ENCODE results near the gene SIRPB1. TPM values are rescaled to one million over a fixed set of nuclear protein-coding genes. Genes with fewer than 3 reads are reported as not detected.

Gene SIRPB1
- total and polyA plus RNA-seq, 4 experiments from 2014 or later, result 0.64 to 7.2 (median 2.9) TPM

DNA sequence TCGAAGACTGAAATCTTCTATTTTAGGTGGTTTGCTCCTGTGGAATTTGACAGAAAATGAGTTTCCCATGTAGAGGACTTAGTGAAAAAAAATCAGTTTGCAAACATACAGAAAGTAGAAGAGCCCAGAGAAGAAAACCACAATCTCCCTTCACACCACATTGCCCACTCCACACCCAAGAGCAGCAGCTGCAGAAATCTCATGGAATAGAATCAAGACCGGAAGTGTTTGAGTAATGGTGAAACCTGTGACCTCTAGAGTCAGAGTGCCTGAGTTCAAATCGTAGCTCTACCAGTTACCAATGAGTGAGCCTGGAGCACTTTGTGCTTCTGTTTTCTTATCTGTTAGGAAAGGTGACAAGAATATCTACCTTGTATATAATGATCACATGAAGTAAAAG lies 33.2 kb upstream of the SIRPB1 start:
- Mint-ChIP-seq H3K9me3 (peaks cover 0 to 18% (median 3%) of the 10 kb centered on the region in 8 donors), H3K4me1 (peaks cover 57 to 85% (median 73%) of the 10 kb centered on the region in 4 donors), H3K4me3 (peak overlapping the region; percentile 53 to 90 (median 80)), H3K27ac (peak overlapping the region; percentile 33 to 90 (median 79)), H3K36me3 (peaks cover 42 to 56% of the 10 kb centered on the region in 2 donors), H3K27me3 (no peaks in the 10 kb centered on the region)
- intact Hi-C loops (cut with micrococcal nuclease), result loop anchor here (5.0 kb wide), 1 partner anchor 34 kb away; no protein-coding TSS in a partner anchor
- no peaks in the 10 kb centered on the region for H3K9me3 ChIP-seq (ENCODE audit: control insufficient read depth in 1 of 2, low read length in 2 of 2)
- H3K27me3 ChIP-seq (ENCODE audit: insufficient read depth, low read length), result no peaks in the 10 kb centered on the region
- no peak overlapping the region for H3K27ac ChIP-seq (ENCODE audit: low read depth, low read length)
- H3K4me3 ChIP-seq (ENCODE audit: low read length in 2 of 2), result no peak overlapping the region
- DNase-seq, result no peak
- ChIA-PET POLR2A (ENCODE audit: partially characterized antibody) (interaction anchor here (1.0 to 6.1 kb wide), 2 partner anchors 13 to 22 kb away, joined by 3 to 37 read pairs; no protein-coding TSS in a partner anchor), CTCF (ENCODE audit: partially characterized antibody) (no interaction called here)
- H3K4me1 ChIP-seq (ENCODE audit: insufficient read depth, low read length), result peaks cover 78% of the 10 kb centered on the region
- peaks cover 8% of the 10 kb centered on the region for H3K36me3 ChIP-seq (ENCODE audit: insufficient read depth, low read length)

DNA sequence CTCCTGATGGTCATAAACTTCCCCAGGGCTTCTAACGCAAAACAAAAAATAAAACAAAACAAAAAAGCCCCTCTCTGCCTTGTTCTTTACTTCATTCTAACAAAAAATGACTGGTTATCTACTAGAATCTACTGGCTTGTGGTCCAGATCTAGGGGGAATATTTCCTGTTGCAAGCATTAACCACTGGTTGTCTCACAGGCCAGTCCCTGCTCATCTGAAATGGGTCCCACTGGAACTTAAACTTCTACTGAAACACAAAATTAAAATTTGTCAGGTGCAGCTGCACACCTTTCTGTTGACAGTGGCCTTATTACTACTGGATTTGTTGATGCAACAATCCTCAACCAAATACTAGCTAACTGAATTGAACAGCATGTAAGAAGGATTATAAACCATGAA lies 32.3 kb upstream of the SIRPB1 start:
- no peaks in the 10 kb centered on the region for H3K27me3 ChIP-seq (ENCODE audit: insufficient read depth, low read length)
- H3K4me3 Mint-ChIP-seq, result peak overlapping the region; percentile 1 to 92 (median 70)
- no peak overlapping the region for H3K4me3 ChIP-seq (ENCODE audit: low read length in 2 of 2)
- H3K27me3 Mint-ChIP-seq, result no peaks in the 10 kb centered on the region
- peaks cover 62 to 87% (median 71%) of the 10 kb centered on the region in 4 donors for H3K4me1 Mint-ChIP-seq
- intact Hi-C loops (cut with micrococcal nuclease), result loop anchor here (5.0 kb wide), 1 partner anchor 35 kb away; no protein-coding TSS in a partner anchor
- no peak overlapping the region for H3K27ac ChIP-seq (ENCODE audit: low read depth, low read length)
- no peak for DNase-seq
- H3K27ac Mint-ChIP-seq, result peak overlapping the region; percentile 11 to 87 (median 65)
- peaks cover 78% of the 10 kb centered on the region for H3K4me1 ChIP-seq (ENCODE audit: insufficient read depth, low read length)
- H3K36me3 Mint-ChIP-seq, result peaks cover 45 to 64% of the 10 kb centered on the region in 2 donors
- H3K9me3 ChIP-seq (ENCODE audit: control insufficient read depth in 1 of 2, low read length in 2 of 2), result no peaks in the 10 kb centered on the region
- H3K9me3 Mint-ChIP-seq, result peaks cover 0 to 18% (median 3%) of the 10 kb centered on the region in 8 donors
- POLR2A ChIA-PET (ENCODE audit: partially characterized antibody), result interaction anchor here (1.2 to 6.1 kb wide), 7 partner anchors 7 to 28 kb away, joined by 4 to 37 read pairs (median 8); no protein-coding TSS in a partner anchor
- peaks cover 15% of the 10 kb centered on the region for H3K36me3 ChIP-seq (ENCODE audit: insufficient read depth, low read length)
- CTCF ChIA-PET (ENCODE audit: partially characterized antibody), result interaction anchor here (1.2 to 3.0 kb wide), 2 partner anchors 82 to 96 kb away, joined by 3 to 7 read pairs; no protein-coding TSS in a partner anchor

DNA sequence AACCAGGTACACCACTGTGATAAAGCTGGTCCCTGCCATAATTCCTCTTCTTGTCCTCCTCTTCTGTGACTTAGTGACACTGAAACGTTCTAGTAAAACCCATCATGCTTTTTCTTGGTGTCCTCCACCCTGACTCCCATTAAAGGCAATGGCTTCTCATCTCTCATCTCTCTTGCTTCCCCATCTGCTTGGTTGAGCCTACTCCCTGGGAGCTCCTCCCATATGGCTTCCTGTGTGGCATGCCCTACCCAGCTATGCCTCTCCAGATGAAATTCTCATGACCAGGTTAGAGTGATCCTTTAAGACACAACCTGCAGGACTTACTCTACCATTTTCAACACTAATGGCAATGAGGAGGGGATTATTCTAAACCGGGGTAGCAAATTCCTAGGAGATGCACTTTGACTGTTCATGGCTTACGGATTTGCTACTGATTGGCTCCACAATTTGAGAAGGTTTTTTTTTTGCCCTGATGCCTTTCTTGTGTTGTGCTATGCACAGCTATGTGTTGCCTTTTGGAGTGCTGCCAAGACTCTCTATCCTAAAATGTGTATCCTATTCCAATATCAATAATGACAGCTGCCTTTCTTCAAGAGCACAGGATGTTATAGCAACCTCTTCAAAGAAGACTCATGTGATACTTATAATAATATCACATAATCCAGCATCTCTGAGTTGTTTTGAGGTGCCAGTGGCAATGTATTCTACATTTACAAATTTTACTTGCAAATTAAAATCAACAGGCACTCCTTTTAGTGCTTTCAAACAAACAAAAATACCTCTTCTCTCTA lies 31.7 kb upstream of the SIRPB1 start:
- Mint-ChIP-seq H3K4me1 (peaks cover 62 to 88% (median 71%) of the 10 kb centered on the region in 4 donors), H3K36me3 (peaks cover 50 to 66% of the 10 kb centered on the region in 2 donors), H3K27ac (peak overlapping the region; percentile 31 to 87 (median 80)), H3K27me3 (no peaks in the 10 kb centered on the region), H3K9me3 (peaks cover 0 to 18% (median 3%) of the 10 kb centered on the region in 8 donors), H3K4me3 (peak overlapping the region; percentile 1 to 92 (median 81))
- Histone ChIP-seq H3K9me3 (ENCODE audit: control insufficient read depth in 1 of 2, low read length in 2 of 2) (no peaks in the 10 kb centered on the region), H3K4me1 (ENCODE audit: insufficient read depth, low read length) (peaks cover 79% of the 10 kb centered on the region), H3K27ac (ENCODE audit: low read depth, low read length) (no peak overlapping the region), H3K36me3 (ENCODE audit: insufficient read depth, low read length) (peaks cover 15% of the 10 kb centered on the region), H3K27me3 (ENCODE audit: insufficient read depth, low read length) (no peaks in the 10 kb centered on the region), H3K4me3 (ENCODE audit: low read length in 2 of 2) (peak overlapping the region in 1 of 2 donors; percentile 20)
- CTCF ChIA-PET (ENCODE audit: partially characterized antibody), result interaction anchor here (1.1 to 3.0 kb wide), 3 partner anchors 20 to 96 kb away, joined by 3 to 7 read pairs (median 3); no protein-coding TSS in a partner anchor
- intact Hi-C loops (cut with micrococcal nuclease), result loop anchor here (1.0 to 5.0 kb wide), 3 partner anchors 9 to 36 kb away; no protein-coding TSS in a partner anchor
- no peak for DNase-seq
- POLR2A ChIA-PET (ENCODE audit: partially characterized antibody), result interaction anchor here (0.8 to 2.7 kb wide), 12 partner anchors 8 to 29 kb away, joined by 3 to 19 read pairs (median 6); no protein-coding TSS in a partner anchor

DNA sequence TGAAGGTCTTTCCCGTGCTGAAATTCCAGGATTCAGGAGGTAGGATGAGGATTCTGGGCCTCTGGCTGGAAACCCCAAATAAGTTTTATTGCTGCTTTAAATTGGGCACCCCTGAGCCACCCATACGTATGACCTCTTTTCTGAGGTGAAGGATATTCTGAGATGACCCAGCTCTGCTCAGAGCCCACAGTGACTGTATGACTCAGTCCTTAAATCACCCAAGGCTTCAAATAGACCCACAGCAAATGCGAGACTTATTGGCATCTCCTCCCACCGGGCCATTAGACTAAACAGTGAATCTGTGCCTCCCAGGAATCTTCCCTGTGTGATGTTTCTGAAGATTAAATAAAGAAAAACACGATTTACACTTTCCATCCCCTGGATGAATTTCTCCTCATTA lies 28.3 kb upstream of the SIRPB1 start:
- Mint-ChIP-seq H3K4me3 (peak overlapping the region in 1 of 8 donors; percentile 57), H3K27me3 (no peaks in the 10 kb centered on the region), H3K4me1 (peaks cover 46 to 78% (median 54%) of the 10 kb centered on the region in 4 donors)

DNA sequence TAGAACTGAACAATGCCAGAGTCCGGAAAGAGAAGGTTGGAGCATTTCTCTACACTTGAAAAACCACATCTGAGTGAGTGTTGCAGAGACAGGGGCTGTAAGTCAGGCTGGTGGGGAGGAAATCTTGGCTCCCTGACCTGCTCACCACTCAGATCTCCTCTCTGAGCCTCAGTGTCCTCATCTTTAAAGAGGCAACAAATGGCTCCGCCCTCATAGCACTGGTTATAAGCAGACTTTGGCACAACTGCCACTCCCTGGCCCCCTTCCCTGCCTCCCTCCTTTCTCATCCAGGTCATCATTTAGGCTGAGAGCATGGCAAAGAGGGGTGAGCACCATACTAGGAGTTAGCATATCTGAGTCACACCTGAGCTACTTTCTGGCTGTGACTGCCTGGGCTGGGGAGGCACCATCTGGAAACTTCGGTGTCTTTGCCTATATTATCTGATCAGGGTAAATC lies 27.2 kb upstream of the SIRPB1 start:
- intact Hi-C loops (cut with micrococcal nuclease), result no loop called here
- Histone ChIP-seq H3K9me3 (ENCODE audit: control insufficient read depth in 1 of 2, low read length in 2 of 2) (no peaks in the 10 kb centered on the region), H3K27ac (ENCODE audit: low read depth, low read length) (no peak overlapping the region), H3K27me3 (ENCODE audit: insufficient read depth, low read length) (no peaks in the 10 kb centered on the region), H3K4me1 (ENCODE audit: insufficient read depth, low read length) (peaks cover 55% of the 10 kb centered on the region), H3K36me3 (ENCODE audit: insufficient read depth, low read length) (peaks cover 32% of the 10 kb centered on the region), H3K4me3 (ENCODE audit: low read length in 2 of 2) (no peak overlapping the region)
- Mint-ChIP-seq H3K27ac (peak overlapping the region; percentile 47 to 88 (median 77)), H3K9me3 (peaks cover 0 to 8% (median 0%) of the 10 kb centered on the region in 8 donors), H3K4me1 (peaks cover 38 to 69% (median 45%) of the 10 kb centered on the region in 4 donors), H3K27me3 (no peaks in the 10 kb centered on the region), H3K4me3 (peak overlapping the region in 7 of 8 donors; percentile 49 to 81 (median 65)), H3K36me3 (peaks cover 44 to 63% of the 10 kb centered on the region in 2 donors)
- CTCF ChIA-PET (ENCODE audit: partially characterized antibody), result interaction anchor here (1.4 to 1.9 kb wide), 3 partner anchors 18 to 130 kb away, joined by 3 to 7 read pairs (median 3); no protein-coding TSS in a partner anchor
- no peak for DNase-seq
- POLR2A ChIA-PET (ENCODE audit: partially characterized antibody), result interaction anchor here (0.9 to 2.2 kb wide), 3 partner anchors 11 to 49 kb away, joined by 3 to 8 read pairs (median 5); partner anchors contain the start of gene SIRPG

More for the DNA sequence above, 28.3 kb upstream of the SIRPB1 start:
- Histone ChIP-seq H3K4me3 (ENCODE audit: low read length in 2 of 2) (no peak overlapping the region), H3K36me3 (ENCODE audit: insufficient read depth, low read length) (peaks cover 32% of the 10 kb centered on the region), H3K27ac (ENCODE audit: low read depth, low read length) (no peak overlapping the region), H3K4me1 (ENCODE audit: insufficient read depth, low read length) (peaks cover 66% of the 10 kb centered on the region), H3K27me3 (ENCODE audit: insufficient read depth, low read length) (no peaks in the 10 kb centered on the region), H3K9me3 (ENCODE audit: control insufficient read depth in 1 of 2, low read length in 2 of 2) (no peaks in the 10 kb centered on the region)
- Mint-ChIP-seq H3K9me3 (peaks cover 0 to 10% (median 2%) of the 10 kb centered on the region in 8 donors), H3K36me3 (peaks cover 49 to 68% of the 10 kb centered on the region in 2 donors), H3K27ac (peak overlapping the region in 4 of 7 donors; percentile 27 to 76 (median 54))
- DNase-seq, result no peak
- POLR2A ChIA-PET (ENCODE audit: partially characterized antibody), result interaction anchor here (1.3 to 2.2 kb wide), 4 partner anchors 10 to 23 kb away, joined by 4 to 8 read pairs (median 5); partner anchors contain the start of gene SIRPG
- CTCF ChIA-PET (ENCODE audit: partially characterized antibody), result interaction anchor here (1.4 to 1.9 kb wide), 3 partner anchors 17 to 129 kb away, joined by 3 to 7 read pairs (median 3); no protein-coding TSS in a partner anchor
- intact Hi-C loops (cut with micrococcal nuclease), result no loop called here

DNA sequence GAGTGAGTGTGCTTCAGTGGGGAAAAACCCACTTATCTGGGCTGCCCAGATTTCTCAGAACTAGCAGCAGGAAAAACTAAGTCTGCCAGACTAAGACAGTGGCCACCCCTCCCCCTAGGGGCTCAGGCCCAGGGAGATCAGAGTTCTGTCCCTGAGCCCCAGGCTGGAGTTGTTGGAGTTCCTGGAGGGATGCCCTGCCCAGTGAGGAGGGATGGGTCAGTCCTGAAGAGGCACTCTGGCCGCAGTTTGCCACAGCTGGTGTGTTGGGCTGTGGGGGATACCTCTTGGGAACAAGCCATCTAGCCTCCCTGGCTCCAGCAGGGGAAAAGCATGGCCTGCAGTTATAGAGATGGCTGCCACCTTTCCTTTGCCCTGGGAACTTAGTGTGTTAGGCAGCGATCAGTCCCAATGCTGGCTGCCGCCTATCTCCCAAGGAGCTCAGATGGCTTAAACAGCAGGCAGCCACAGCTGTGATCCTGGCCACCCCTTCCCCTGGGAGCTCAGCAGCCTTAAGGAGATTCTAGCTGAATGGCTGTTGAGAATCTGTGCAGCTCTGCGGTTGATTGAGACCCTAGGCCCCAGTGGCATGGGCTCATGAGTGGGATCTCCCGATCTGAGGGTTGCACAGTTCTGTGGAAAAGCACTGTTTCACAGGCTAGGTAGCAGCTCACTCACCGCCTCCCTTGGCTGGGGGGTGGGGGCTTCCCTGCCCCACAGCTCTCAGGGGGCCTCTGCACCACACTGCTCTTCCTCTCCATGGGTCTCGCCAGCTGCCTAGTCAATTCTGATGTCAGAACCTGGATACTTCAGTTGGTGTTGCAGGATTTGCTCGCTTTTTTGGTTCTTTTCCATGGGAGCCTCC lies 24.5 kb upstream of the SIRPB1 start:
- CTCF ChIA-PET (ENCODE audit: partially characterized antibody), result interaction anchor here (2.0 kb wide), 1 partner anchor 90 kb away, joined by 4 read pairs; no protein-coding TSS in a partner anchor
- H3K27ac ChIP-seq (ENCODE audit: low read depth, low read length), result no peak overlapping the region
- H3K4me1 Mint-ChIP-seq, result peaks cover 19 to 44% (median 29%) of the 10 kb centered on the region in 4 donors
- peak overlapping the region in 2 of 7 donors; percentile 23 to 53 for H3K27ac Mint-ChIP-seq
- peaks cover 0 to 8% (median 0%) of the 10 kb centered on the region in 8 donors for H3K9me3 Mint-ChIP-seq
- no peaks in the 10 kb centered on the region for H3K27me3 Mint-ChIP-seq
- H3K27me3 ChIP-seq (ENCODE audit: insufficient read depth, low read length), result no peaks in the 10 kb centered on the region
- peaks cover 42 to 52% of the 10 kb centered on the region in 2 donors for H3K36me3 Mint-ChIP-seq
- POLR2A ChIA-PET (ENCODE audit: partially characterized antibody), result no interaction called here
- no peak overlapping the region for H3K4me3 ChIP-seq (ENCODE audit: low read length in 2 of 2)
- H3K4me3 Mint-ChIP-seq, result no peak overlapping the region
- H3K36me3 ChIP-seq (ENCODE audit: insufficient read depth, low read length), result peaks cover 32% of the 10 kb centered on the region
- DNase-seq, result no peak
- intact Hi-C loops (cut with micrococcal nuclease), result no loop called here
- H3K9me3 ChIP-seq (ENCODE audit: control insufficient read depth in 1 of 2, low read length in 2 of 2), result no peaks in the 10 kb centered on the region
- peaks cover 44% of the 10 kb centered on the region for H3K4me1 ChIP-seq (ENCODE audit: insufficient read depth, low read length)

All from CD4-positive, alpha-beta memory T cell (primary cell).